GM12878 (cell line): ENCODE measurements around the gene SWT1. TPM values are rescaled to one million over a fixed set of nuclear protein-coding genes. Genes with fewer than 3 reads are reported as not detected.
A peak's percentile ranks its signal among the peaks of the same experiment; 100 is the strongest.

ENCODE experiments used
- CHD4 ChIP-seq: fragments of 200-600 bp; sonication (generic); IDR thresholded peaks from 2 replicates; pipeline ENCODE4 v1.6.1; 2016; ENCODE audit warnings: mild to moderate bottlenecking
- E4F1 ChIP-seq: fragments of 450-650 bp; IDR thresholded peaks from 2 replicates; pipeline ENCODE4 v1.6.1; 2018; ENCODE audit warnings: borderline replicate concordance, mild to moderate bottlenecking; ENCODE audit not compliant: partially characterized antibody
- EP300 ChIP-seq, 2 experiments: fragments of 150-350 bp in 1 of 2; IDR thresholded peaks; 2 replicates each; pipeline ENCODE4 v1.6.1; 2011 to 2012; ENCODE audit warnings: low read depth in 2 of 2, low read length in 2 of 2, borderline replicate concordance in 1 of 2, improper control_type of control experiment in 1 of 2, inconsistent platforms in 1 of 2; ENCODE audit not compliant: control insufficient read depth in 1 of 2
- NFIC ChIP-seq: IDR thresholded peaks from 2 replicates; pipeline ENCODE4 v1.6.1; 2012; ENCODE audit warnings: low read depth, mild to moderate bottlenecking, inconsistent platforms, low read length, moderate library complexity
- POU2F2 ChIP-seq: IDR thresholded peaks from 3 replicates; pipeline ENCODE4 v1.6.1; 2011; ENCODE audit warnings: low read depth, mild to moderate bottlenecking, low read length, borderline replicate concordance
- RB1 ChIP-seq: fragments of 450-650 bp; formaldehyde crosslinking; IDR thresholded peaks from 2 replicates; pipeline ENCODE4 v1.6.1; 2017; ENCODE audit warnings: mild to moderate bottlenecking, borderline replicate concordance
- RCOR1 ChIP-seq: conservative IDR thresholded peaks from 2 replicates; pipeline ENCODE4 v1.6.1; 2012; ENCODE audit warnings: low read depth, low read length, improper control_type of control experiment
- TAF1 ChIP-seq: IDR thresholded peaks from 2 replicates; pipeline ENCODE4 v1.6.1; 2011; ENCODE audit warnings: mild to moderate bottlenecking, low read depth, low read length, borderline replicate concordance
- polyA plus RNA-seq, 11 experiments: library from polyadenylated mRNA; depleted of rRNA in 4 of 11; unstranded in 6 of 11; stranded (reverse) in 5 of 11; fragments of >200 nt; fragmentation: Nextera tagmentation in 4 of 11; fragmentation: Illumina TruSeq in 1 of 11; extraction: Ambion mirVana in 4 of 11; extraction: Trizol in 1 of 11; gene quantifications; 1 replicate in 1 of 11; 2 replicates in 10 of 11; pipeline versions ENCODE4 v1.2.1 to v1.2.3, GENCODE V29; 2011 to 2016; ENCODE audit warnings: inconsistent platforms in 2 of 11, missing spikeins in 2 of 11, low read depth in 1 of 11
- total RNA-seq, 4 experiments: library from RNA; depleted of rRNA in 3 of 4; stranded (reverse); fragments of >200 nt in 3 of 4; fragmentation: Illumina TruSeq in 1 of 4; extraction: Trizol in 1 of 4; gene quantifications; 2 replicates each; pipeline versions ENCODE4 v1.2.1 to v1.2.3, GENCODE V29; 2013 to 2021
- TF ChIP-seq, protein P1 (sequence below): IDR thresholded peaks from 2 replicates; pipeline ENCODE4 v1.6.1; 2011; ENCODE audit warnings: mild to moderate bottlenecking, low read depth, low read length, moderate library complexity; ENCODE audit not compliant: insufficient replicate concordance
- TF ChIP-seq, protein P2 (sequence below): IDR thresholded peaks from 2 replicates; pipeline ENCODE4 v1.6.1; 2012; ENCODE audit warnings: low read length, inconsistent platforms
- TF ChIP-seq, protein P3 (sequence below): fragments of 450-650 bp; IDR thresholded peaks from 2 replicates; pipeline ENCODE4 v1.6.1; 2017; ENCODE audit warnings: borderline replicate concordance
- TF ChIP-seq, protein P4 (sequence below): fragments of 450-650 bp; IDR thresholded peaks from 2 replicates; pipeline ENCODE4 v1.6.1; 2018; ENCODE audit warnings: mild to moderate bottlenecking, low read depth, moderate library complexity; ENCODE audit not compliant: partially characterized antibody
- TF ChIP-seq, protein P5 (sequence below): fragments of 450-650 bp; IDR thresholded peaks from 2 replicates; pipeline ENCODE4 v1.6.1; 2017; ENCODE audit warnings: mild to moderate bottlenecking, moderate library complexity

SWT1 gene
- total and polyA plus RNA-seq, 10 of the 15 experiments (the other 5 are each of a cell fraction or from before 2014, with no cell fraction given) = 1.0 to 4.2 (median 2.6) TPM

- TF ChIP-seq, protein P1, sequence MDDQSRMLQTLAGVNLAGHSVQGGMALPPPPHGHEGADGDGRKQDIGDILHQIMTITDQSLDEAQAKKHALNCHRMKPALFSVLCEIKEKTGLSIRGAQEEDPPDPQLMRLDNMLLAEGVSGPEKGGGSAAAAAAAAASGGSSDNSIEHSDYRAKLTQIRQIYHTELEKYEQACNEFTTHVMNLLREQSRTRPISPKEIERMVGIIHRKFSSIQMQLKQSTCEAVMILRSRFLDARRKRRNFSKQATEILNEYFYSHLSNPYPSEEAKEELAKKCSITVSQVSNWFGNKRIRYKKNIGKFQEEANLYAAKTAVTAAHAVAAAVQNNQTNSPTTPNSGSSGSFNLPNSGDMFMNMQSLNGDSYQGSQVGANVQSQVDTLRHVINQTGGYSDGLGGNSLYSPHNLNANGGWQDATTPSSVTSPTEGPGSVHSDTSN = peak; percentile 97
- TF ChIP-seq RB1 = peak; percentile 25; the same call in 1 of the 2 replicates
- 0 out of 4 replicates have a peak, but pooled peaks of 1 of the 2 experiments have one; percentile 39 for TF ChIP-seq EP300 (IDR thresholded peaks at IDR 0.05; ENCODE audit: borderline replicate concordance in 1 of 2, control insufficient read depth in 1 of 2, low read depth in 2 of 2, low read length in 2 of 2)
- TF ChIP-seq POU2F2 = no peak
- TF ChIP-seq RCOR1 = no peak
- TF ChIP-seq TAF1 = 0 out of 2 replicates have a peak, but pooled peaks have one; percentile 14
- TF ChIP-seq, protein P2, sequence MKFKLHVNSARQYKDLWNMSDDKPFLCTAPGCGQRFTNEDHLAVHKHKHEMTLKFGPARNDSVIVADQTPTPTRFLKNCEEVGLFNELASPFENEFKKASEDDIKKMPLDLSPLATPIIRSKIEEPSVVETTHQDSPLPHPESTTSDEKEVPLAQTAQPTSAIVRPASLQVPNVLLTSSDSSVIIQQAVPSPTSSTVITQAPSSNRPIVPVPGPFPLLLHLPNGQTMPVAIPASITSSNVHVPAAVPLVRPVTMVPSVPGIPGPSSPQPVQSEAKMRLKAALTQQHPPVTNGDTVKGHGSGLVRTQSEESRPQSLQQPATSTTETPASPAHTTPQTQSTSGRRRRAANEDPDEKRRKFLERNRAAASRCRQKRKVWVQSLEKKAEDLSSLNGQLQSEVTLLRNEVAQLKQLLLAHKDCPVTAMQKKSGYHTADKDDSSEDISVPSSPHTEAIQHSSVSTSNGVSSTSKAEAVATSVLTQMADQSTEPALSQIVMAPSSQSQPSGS = no peak
- no peak for TF ChIP-seq NFIC
- TF ChIP-seq, protein P3, sequence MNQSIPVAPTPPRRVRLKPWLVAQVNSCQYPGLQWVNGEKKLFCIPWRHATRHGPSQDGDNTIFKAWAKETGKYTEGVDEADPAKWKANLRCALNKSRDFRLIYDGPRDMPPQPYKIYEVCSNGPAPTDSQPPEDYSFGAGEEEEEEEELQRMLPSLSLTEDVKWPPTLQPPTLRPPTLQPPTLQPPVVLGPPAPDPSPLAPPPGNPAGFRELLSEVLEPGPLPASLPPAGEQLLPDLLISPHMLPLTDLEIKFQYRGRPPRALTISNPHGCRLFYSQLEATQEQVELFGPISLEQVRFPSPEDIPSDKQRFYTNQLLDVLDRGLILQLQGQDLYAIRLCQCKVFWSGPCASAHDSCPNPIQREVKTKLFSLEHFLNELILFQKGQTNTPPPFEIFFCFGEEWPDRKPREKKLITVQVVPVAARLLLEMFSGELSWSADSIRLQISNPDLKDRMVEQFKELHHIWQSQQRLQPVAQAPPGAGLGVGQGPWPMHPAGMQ = no peak
- no peak for TF ChIP-seq CHD4
- TF ChIP-seq, protein P4, sequence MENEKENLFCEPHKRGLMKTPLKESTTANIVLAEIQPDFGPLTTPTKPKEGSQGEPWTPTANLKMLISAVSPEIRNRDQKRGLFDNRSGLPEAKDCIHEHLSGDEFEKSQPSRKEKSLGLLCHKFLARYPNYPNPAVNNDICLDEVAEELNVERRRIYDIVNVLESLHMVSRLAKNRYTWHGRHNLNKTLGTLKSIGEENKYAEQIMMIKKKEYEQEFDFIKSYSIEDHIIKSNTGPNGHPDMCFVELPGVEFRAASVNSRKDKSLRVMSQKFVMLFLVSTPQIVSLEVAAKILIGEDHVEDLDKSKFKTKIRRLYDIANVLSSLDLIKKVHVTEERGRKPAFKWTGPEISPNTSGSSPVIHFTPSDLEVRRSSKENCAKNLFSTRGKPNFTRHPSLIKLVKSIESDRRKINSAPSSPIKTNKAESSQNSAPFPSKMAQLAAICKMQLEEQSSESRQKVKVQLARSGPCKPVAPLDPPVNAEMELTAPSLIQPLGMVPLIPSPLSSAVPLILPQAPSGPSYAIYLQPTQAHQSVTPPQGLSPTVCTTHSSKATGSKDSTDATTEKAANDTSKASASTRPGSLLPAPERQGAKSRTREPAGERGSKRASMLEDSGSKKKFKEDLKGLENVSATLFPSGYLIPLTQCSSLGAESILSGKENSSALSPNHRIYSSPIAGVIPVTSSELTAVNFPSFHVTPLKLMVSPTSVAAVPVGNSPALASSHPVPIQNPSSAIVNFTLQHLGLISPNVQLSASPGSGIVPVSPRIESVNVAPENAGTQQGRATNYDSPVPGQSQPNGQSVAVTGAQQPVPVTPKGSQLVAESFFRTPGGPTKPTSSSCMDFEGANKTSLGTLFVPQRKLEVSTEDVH = no peak
- no peak for TF ChIP-seq E4F1
- TF ChIP-seq, protein P5, sequence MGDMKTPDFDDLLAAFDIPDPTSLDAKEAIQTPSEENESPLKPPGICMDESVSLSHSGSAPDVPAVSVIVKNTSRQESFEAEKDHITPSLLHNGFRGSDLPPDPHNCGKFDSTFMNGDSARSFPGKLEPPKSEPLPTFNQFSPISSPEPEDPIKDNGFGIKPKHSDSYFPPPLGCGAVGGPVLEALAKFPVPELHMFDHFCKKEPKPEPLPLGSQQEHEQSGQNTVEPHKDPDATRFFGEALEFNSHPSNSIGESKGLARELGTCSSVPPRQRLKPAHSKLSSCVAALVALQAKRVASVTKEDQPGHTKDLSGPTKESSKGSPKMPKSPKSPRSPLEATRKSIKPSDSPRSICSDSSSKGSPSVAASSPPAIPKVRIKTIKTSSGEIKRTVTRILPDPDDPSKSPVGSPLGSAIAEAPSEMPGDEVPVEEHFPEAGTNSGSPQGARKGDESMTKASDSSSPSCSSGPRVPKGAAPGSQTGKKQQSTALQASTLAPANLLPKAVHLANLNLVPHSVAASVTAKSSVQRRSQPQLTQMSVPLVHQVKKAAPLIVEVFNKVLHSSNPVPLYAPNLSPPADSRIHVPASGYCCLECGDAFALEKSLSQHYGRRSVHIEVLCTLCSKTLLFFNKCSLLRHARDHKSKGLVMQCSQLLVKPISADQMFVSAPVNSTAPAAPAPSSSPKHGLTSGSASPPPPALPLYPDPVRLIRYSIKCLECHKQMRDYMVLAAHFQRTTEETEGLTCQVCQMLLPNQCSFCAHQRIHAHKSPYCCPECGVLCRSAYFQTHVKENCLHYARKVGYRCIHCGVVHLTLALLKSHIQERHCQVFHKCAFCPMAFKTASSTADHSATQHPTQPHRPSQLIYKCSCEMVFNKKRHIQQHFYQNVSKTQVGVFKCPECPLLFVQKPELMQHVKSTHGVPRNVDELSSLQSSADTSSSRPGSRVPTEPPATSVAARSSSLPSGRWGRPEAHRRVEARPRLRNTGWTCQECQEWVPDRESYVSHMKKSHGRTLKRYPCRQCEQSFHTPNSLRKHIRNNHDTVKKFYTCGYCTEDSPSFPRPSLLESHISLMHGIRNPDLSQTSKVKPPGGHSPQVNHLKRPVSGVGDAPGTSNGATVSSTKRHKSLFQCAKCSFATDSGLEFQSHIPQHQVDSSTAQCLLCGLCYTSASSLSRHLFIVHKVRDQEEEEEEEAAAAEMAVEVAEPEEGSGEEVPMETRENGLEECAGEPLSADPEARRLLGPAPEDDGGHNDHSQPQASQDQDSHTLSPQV = no peak
Observed at GRCh38 chr1:185316163-185317033, 159.4 kb downstream of the SWT1 start (continued).
